ENCODE measurements around the gene TAF6. TPM values are rescaled to one million over a fixed set of nuclear protein-coding genes. Genes with fewer than 3 reads are reported as not detected.
A peak's percentile ranks its signal among the peaks of the same experiment; 100 is the strongest.

The TAF6 gene
- total and polyA plus RNA-seq, 9 of the 15 experiments (the other 6 are each of a cell fraction or from before 2014, with no cell fraction given): 0.78 to 78.7 (median 21.3) TPM

DNA sequence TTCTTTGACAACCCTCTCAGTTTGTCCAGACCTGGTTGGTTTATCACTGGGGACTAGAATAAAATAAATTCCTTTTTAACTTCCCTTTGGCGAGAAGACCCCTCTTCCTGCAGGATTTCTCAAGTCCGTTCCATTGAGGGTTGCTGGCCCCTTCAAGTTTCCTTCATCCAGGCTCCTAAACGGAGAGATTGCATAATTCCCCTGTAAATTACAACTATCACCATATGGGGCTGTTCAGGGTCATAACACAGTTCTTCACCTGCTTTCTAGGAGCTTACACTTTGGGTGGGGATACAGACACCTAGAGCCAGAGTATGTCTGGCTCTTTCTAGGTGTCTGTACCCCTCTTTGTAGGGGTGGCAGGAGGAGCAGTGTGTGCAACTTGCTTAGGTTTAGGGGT, 33.6 kb downstream of the TAF6 start:
- H3K9me3 ChIP-seq (replicated peaks; ENCODE audit: control insufficient read depth, insufficient read depth, low read depth, low read length): no peaks in the 10 kb centered on the region

More for the DNA sequence above, 33.6 kb downstream of the TAF6 start:
- DNase-seq (ENCODE audit: extremely low read depth in 1 of 4, low spot score in 3 of 4) (no peak), ATAC-seq (no peak), FAIRE-seq (no peak)
- peaks cover 31 to 43% of the 10 kb centered on the region in 2 experiments for H3K4me1 ChIP-seq (replicated peaks in 1 of 2; ENCODE audit: control insufficient read depth in 2 of 2, insufficient read depth in 2 of 2, low read length in 2 of 2)
- ChIA-PET CTCF (ENCODE audit: low intra/inter-chr PET ratio) (interaction anchor here (0.6 kb wide), 1 partner anchor 94 kb away, joined by 5 read pairs; no protein-coding TSS in a partner anchor), POLR2A (interaction anchor here (0.8 to 2.1 kb wide), 3 partner anchors 8 to 15 kb away, joined by 4 to 10 read pairs (median 8); no protein-coding TSS in a partner anchor)
- H4K20me1 ChIP-seq (replicated peaks; ENCODE audit: control insufficient read depth, insufficient read depth, low read length): no peaks in the 10 kb centered on the region
- no peak overlapping the region for H3K9ac ChIP-seq (ENCODE audit: insufficient read depth in 1 of 2, low read depth in 2 of 2, low read length in 2 of 2)
- no peaks in the 10 kb centered on the region for H3K27me3 ChIP-seq (ENCODE audit: control insufficient read depth in 2 of 2, insufficient read depth in 2 of 2, low read length in 2 of 2)
- H3K4me2 ChIP-seq (ENCODE audit: insufficient read depth, low read length): no peak overlapping the region
- in situ Hi-C loops (cut with MboI): no loop called here
- intact Hi-C loops (cut with micrococcal nuclease): no loop called here
- H2AFZ ChIP-seq (ENCODE audit: low read depth, low read length): peak overlapping the region; percentile 26
- H3K9me1 ChIP-seq (ENCODE audit: control insufficient read depth, insufficient read depth, low read length): no peaks in the 10 kb centered on the region
- TF ChIP-seq, protein P1, sequence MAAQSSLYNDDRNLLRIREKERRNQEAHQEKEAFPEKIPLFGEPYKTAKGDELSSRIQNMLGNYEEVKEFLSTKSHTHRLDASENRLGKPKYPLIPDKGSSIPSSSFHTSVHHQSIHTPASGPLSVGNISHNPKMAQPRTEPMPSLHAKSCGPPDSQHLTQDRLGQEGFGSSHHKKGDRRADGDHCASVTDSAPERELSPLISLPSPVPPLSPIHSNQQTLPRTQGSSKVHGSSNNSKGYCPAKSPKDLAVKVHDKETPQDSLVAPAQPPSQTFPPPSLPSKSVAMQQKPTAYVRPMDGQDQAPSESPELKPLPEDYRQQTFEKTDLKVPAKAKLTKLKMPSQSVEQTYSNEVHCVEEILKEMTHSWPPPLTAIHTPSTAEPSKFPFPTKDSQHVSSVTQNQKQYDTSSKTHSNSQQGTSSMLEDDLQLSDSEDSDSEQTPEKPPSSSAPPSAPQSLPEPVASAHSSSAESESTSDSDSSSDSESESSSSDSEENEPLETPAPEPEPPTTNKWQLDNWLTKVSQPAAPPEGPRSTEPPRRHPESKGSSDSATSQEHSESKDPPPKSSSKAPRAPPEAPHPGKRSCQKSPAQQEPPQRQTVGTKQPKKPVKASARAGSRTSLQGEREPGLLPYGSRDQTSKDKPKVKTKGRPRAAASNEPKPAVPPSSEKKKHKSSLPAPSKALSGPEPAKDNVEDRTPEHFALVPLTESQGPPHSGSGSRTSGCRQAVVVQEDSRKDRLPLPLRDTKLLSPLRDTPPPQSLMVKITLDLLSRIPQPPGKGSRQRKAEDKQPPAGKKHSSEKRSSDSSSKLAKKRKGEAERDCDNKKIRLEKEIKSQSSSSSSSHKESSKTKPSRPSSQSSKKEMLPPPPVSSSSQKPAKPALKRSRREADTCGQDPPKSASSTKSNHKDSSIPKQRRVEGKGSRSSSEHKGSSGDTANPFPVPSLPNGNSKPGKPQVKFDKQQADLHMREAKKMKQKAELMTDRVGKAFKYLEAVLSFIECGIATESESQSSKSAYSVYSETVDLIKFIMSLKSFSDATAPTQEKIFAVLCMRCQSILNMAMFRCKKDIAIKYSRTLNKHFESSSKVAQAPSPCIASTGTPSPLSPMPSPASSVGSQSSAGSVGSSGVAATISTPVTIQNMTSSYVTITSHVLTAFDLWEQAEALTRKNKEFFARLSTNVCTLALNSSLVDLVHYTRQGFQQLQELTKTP (IDR thresholded peaks at IDR 0.05; ENCODE audit: low read depth in 1 of 2, partially characterized antibody in 2 of 2): no peak
- TF ChIP-seq CEBPG (CRISPR knock-in tag; IDR thresholded peaks at IDR 0.05) (no peak), CEBPG (tag; conservative IDR thresholded peaks at IDR 0.05 in 1 of 2, IDR thresholded peaks at IDR 0.05 in 1 of 2) (peak; percentile 45 to 46; a peak in 3 of 4 replicates), CEBPB (tag; IDR thresholded peaks at IDR 0.05) (peak; percentile 80)
- H3K36me3 ChIP-seq (ENCODE audit: control insufficient read depth, insufficient read depth, low read length): peaks cover 8% of the 10 kb centered on the region
- BruUV-seq (replicated peaks): no TSS peak
- no peak overlapping the region for H3K27ac ChIP-seq (ENCODE audit: extremely low read depth, low read depth, low read length)
- no peak overlapping the region for H3K4me3 ChIP-seq
- WGBS (ENCODE audit: insufficient coverage, low coverage, missing lambda C conversion rate): 56% methylated on average over 3 of the region's 3 CpGs
- H3K79me2 ChIP-seq (ENCODE audit: control insufficient read depth, insufficient read depth, low read length): peaks cover 29% of the 10 kb centered on the region

Data from K562 (cell line).